HG03025 (cell line): ENCODE data around the gene MAPT.
"Not testable (repeated sequence)": the region's sequence is repeated elsewhere in the genome, so short reads cannot be mapped to it uniquely, and the experiment has no call there.

Experiments
- ATAC-seq: cut with Tn5 transposase; IDR thresholded peaks from one replicate; pipeline ENCODE4 v1.9.1; 2021; ENCODE audit warnings: mild to moderate bottlenecking, moderate library complexity; ENCODE audit not compliant: unreplicated experiment, low FRiP score

MAPT gene

DNA sequence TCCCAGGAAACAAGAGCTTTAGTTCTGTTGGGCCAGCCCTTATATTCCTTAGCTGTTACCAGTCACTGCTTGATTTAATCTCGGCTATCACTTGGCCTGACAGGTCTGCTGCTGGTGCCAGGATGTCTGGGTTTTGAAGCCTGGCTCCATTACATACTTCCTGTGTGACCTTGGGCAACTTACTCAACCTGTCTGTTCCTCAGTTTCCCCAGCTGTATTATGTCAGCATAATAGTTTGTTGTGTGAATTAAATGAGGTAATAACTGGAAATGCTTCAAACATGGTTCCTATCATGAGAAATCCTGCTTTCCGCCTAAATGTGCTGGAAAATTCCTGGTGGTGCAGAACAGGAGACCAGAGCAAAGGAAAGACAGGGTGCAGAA, 54.1 kb downstream of the MAPT start:
- ATAC-seq = no peak

DNA sequence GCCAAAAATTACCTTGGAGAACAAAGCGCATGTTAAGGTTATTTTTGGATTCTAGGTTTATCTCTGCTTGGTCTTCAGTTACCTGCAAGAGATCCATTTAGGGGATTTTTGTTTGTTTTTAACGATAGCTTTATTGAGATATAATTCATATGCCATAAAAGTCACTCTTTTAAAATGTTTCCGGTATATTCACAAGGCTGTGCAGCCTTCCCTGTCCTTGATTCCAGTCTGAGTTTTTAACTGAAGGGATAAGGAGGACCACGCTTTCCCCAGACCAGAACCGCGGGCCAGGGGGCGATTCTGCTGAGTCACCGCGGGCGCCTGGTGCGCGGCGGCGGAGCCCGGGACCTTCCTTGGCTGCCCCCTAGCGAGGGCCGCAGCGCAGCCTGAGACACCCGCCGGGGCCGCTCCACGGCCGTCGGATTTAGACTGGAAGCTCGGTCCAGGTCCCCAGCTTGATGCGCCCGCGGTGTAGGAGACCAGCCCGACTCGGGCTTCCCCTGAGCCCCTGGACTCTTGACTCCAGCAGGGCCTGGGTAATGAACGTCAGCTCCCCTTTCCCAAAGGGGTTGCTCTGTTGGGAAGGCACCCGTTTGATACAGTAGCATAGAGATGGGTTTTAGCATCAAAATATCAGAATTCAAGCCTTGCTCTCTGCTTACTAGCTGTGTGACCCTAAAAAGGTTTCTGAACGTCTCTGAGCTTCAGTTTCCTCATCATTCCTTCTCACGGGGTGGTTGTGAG, 54.7 kb downstream of the MAPT start:
- no peak for ATAC-seq

DNA sequence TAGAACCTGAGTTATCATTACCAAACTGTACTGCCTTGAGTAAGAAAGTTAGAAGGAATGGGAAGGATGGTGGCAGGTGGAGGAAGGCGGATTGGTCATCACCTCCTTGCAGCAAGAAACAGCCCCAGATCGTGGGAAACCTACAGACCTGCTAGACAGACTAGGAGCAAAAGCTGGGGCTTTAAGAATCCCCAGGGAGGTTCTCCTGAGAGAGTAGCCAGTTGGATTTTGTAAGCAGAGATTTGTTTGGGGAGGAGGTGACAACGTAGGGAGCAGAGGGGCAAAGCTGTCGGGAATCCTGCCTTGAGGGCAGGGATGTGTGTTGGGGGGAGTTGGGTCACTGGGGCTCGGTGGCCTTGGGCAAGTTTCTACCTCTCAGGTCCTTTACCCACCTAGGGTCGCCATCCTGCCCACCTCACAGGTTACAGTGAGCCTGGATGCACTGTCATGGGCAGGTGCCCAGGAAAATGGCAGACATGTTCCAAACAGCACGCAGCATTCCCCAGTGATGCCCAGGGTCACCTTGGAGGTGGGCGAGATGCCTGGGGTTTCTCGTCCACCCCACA, 55.5 kb downstream of the MAPT start:
- ATAC-seq = no peak

GRCh38 chr17:45950888-45951287, 56.5 kb downstream of the MAPT start:
- no peak for ATAC-seq

DNA sequence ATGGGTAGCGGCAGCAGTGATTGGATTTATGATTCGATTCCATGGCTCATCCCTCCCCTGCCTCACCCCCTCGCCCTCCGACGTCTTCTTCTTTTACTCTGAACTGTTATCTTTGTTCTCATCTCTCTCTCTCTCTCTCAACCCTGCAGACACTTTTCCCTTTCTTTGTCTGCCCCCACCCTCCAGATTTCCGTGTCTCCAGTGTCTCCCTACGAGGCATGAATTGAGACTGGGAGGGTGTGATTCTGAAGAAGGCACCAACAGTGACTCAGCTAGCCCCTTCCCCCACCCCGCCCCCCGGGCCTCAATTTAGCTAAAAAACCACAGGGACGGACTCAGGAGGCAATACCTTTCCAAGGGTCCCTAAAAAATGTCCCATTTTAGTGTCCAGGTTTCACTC, 57.0 kb downstream of the MAPT start:
- ATAC-seq = no peak

DNA sequence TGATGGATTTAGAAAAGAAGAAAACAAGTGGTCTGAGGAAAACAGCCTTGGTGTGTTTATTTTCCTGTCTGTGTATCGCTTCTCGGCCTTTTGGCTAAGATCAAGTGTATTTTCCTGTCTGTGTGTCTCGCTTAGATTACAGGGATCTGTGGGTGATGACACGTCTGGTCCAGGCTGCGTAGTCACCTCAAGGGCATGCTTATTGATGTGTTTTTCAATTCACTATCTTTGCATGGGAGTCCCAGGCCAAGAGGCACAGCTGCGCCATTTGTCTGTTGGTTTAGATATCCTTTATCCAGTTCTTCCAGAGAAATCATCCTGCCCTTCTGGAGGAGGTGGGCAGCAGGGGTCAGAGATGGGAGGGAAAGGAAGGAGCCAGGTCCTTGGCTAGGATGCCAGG, 57.6 kb downstream of the MAPT start:
- ATAC-seq = no peak

DNA sequence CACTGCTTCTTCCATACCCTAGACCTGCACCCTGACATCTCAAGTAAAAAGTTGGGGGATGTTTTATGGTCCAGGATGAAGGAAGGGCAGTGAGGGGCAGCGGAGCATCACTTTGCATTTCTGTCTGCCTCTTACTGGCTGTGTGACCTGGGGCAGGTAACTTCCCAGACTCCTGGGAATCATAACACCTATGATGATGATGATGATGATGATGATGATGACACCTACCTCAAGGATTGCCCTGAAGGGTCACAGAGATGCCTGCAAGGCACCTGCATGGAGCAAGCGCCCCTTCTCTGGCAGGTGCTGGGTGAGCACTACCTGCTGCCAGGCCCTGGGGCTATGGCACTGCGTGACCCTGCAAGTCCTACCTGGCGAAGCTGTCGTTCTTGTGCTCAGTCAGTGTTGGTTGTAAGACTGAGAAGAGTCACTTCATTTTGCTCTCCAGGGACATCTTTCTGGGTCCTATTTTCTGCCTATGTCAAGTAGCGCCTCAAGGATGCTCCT, 58.5 kb downstream of the MAPT start:
- ATAC-seq = no peak

DNA sequence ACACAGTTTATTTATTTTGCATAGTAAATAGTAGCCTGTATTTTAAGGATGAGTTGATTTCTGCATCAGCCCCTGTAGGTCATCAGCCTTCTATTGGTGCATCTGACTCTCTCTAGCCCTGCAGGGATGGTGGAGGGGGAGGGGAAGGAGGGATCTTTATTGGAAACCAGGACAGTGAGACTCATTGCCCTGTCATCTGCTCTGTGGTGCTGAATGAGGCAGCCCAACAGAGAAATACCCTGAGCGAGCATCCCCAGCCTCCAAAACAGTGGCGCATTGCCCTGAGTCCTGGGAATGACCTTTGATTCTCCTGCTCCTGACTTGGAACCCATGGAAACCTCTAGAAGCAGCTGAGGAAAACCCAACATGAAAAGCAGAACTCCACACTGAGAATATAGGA, 59.2 kb downstream of the MAPT start:
- ATAC-seq = no peak

GRCh38 chr17:45954914-45955313, 60.6 kb downstream of the MAPT start:
- ATAC-seq = no peak

GRCh38 chr17:45955326-45955725, 61.0 kb downstream of the MAPT start:
- ATAC-seq = no peak

- no peak for ATAC-seq
These were observed 61.7 kb downstream of the MAPT start for GRCh38 chr17:45956090-45956489.

DNA sequence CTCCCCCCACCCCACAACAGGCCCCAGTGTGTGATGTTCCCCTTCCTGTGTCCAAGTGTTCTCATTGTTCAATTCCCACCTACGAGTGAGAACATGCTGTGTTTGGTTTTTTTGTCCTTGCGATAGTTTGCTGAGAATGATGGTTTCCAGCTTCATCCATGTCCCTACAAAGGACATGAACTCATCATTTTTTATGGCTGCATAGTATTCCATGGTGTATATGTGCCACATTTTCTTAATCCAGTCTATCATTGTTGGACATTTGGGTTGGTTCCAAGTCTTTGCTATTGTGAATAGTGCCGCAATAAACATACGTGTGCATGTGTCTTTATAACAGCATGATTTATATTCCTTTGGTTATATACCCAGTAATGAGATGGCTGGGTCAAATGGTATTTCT, 62.4 kb downstream of the MAPT start:
- not testable (repeated sequence) for ATAC-seq

DNA sequence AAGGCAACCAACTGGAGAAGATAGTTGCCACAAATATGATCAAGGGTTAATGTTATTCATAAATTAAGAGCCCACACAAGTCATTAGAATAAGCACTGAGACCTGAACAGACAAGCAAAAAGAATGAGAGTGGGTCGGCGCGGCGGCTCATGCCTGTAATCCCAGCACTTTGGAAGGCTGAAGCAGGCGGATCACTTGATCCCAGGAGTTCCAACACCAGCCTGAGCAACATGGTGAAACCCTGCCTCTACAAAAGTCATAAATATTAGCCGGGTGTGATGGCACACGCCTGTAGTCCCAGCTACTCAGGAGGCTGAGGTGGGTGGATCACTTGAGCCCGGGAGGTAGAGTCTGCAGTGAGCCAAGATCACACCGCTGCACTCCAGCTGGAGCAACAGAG, 64.0 kb downstream of the MAPT start:
- no peak for ATAC-seq

GRCh38 chr17:45958994-45959665, 64.8 kb downstream of the MAPT start:
- ATAC-seq = no peak

DNA sequence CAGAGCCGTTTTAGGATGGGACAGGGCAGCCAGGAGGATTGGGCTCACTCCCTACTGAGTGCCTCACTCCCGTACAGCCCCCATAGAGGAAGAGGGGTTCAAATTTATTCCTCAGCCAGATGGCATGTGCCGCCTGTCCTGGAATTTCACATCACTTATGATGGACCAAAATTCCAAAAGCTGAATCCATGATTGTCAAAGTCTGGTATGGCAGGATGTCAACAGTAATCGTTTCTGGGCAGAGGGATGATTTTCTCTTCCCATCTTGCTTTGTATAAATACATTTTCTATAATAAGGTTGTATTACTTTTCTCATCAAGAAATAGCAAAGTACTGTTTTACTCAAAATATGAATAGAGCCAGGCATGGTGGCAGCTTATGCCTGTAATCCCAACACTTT, 66.0 kb downstream of the MAPT start:
- ATAC-seq = no peak

GRCh38 chr17:45961206-45961605, 66.9 kb downstream of the MAPT start:
- ATAC-seq = no peak

- no peak for ATAC-seq
These were observed 68.0 kb downstream of the MAPT start for GRCh38 chr17:45962221-45962972.

- no peak for ATAC-seq
These were observed 68.9 kb downstream of the MAPT start for GRCh38 chr17:45963283-45963682.

DNA sequence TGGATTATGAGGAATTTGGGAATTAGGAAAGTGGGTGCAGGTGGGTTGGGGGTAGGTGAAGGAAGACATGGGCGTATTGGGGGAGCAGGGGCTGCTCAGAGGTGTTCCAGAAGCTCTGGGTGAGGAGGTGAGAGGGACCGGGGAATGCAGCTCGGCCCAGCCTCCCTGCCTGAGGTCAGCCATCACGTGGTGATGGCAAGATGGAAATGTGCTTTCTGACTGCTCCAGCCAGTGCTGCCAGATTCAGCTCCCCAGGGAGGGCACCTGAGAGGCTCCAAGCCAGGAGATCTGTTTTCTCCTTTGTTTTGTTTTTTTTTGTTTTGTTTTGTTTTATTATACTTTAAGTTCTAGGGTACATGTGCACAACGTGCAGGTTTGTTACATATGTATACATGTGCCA, 69.5 kb downstream of the MAPT start:
- no peak for ATAC-seq

DNA sequence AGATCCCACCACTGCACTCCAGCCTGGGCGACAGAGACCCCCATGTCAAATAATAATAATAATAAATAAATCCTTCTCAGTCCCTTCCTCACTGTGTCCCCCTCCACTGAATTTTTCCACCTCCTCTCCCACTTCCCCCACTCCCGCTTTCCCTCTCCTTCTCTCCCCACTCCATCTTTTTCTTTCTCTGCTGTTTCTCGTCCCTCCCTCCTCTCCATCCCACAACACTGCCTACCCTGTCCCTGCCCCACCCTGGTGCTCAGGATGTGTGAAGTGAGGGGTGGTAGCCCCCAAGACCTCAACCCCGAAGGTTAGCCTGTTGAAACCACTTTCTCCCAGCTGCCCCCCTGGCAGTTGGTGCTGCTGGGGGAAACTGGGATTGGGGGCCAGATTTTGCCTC, 70.3 kb downstream of the MAPT start:
- ATAC-seq = no peak

DNA sequence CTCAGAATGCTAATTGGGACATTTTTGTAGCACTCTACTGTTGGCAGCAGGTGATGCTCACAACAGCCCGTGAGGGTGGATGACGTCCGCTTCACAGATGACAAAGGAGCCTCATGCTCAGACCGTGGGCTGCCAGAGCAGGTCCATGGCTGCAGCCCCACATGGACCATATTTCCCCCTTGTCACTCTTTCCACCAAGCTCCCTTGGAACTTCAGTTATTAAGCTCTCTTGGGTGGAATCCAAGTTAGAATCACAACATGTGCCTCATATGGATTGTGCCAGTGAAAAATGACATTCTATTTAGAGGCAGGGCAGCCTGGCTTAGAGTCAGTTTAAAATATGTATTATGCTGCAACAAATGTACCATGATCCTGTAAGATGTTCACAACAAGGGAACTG, 71.5 kb downstream of the MAPT start:
- ATAC-seq = no peak
